LNCAP (cell line): ENCODE measurements around the gene LIMA1.

Source experiments
- TF ChIP-seq, protein P1 (sequence below): fragments of 450-650 bp; IDR thresholded peaks from 2 replicates; pipeline ENCODE4 v1.5.1; 2017; ENCODE audit warnings: mild to moderate bottlenecking

LIMA1 gene

DNA sequence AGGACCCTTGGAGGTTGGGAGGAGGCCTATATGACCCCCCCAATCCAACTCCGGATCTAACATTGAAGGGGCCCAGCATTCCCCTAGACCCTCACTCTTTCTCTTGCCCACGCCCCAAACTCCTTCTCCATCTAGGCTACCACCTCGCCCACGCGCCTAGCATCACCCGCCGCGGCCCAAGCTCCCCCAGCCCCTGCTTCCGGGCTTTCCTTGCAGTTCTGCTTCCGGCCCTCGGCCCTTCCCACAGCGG is 116.6 kb downstream of the LIMA1 start:
- TF ChIP-seq, protein P1, sequence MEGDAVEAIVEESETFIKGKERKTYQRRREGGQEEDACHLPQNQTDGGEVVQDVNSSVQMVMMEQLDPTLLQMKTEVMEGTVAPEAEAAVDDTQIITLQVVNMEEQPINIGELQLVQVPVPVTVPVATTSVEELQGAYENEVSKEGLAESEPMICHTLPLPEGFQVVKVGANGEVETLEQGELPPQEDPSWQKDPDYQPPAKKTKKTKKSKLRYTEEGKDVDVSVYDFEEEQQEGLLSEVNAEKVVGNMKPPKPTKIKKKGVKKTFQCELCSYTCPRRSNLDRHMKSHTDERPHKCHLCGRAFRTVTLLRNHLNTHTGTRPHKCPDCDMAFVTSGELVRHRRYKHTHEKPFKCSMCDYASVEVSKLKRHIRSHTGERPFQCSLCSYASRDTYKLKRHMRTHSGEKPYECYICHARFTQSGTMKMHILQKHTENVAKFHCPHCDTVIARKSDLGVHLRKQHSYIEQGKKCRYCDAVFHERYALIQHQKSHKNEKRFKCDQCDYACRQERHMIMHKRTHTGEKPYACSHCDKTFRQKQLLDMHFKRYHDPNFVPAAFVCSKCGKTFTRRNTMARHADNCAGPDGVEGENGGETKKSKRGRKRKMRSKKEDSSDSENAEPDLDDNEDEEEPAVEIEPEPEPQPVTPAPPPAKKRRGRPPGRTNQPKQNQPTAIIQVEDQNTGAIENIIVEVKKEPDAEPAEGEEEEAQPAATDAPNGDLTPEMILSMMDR: no peak

DNA sequence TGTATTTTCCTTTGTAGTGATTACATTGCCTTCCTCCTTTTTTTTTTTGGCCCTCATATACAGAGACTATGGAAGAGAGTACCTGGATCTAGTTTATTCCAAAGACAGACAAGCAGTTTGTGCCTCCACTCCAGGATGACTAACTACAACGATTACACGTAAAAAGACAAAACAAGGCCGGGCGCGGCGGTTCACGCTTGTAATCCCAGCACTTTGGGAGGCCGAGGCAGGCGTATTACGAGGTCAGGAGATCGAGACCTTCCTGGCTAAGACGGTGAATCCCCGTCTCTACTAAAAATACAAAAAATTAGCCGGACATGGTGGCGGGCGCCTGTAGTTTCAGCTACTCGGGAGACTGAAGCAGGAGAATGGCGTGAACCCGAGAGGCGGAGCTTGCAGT is 118.4 kb downstream of the LIMA1 start:
- TF ChIP-seq, protein P1: no peak

DNA sequence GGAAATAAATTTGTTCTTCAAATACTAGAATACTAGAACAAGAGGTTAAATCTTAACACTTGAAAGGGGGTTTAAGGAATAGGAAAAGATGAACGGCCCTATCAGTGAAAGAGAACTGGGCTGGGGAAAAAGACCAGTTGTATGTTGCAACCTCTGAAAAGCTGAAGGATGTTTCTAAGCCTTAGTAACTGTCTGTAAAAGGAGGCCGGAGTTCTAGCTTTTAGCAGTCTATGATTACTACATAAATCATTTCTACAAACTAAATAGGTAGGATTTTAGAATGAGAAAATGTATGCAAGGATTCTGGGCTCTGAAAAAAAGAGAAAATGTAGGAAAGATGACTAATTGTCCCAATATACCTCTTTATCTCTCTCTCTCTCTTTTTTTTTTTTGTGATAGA is 121.1 kb downstream of the LIMA1 start:
- TF ChIP-seq, protein P1: no peak

DNA sequence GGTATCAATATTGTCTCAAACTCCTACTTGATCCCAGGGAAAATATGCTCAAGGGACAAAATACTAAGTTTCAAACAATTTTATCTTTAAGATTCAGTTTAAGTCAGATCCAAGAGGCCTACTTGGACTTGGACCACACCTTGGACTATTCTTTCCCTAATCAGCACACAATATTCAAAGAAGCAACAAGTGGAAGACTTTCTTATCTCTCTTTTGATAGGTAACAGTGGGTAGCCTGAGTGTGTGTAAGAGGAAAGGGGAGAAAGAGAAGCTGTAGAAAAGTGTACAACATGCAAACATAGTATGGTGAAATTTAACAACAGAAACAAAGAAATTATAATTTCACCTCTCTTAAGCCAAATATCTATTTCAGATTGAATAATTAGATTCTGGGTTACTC is 122.7 kb downstream of the LIMA1 start:
- TF ChIP-seq, protein P1: no peak

DNA sequence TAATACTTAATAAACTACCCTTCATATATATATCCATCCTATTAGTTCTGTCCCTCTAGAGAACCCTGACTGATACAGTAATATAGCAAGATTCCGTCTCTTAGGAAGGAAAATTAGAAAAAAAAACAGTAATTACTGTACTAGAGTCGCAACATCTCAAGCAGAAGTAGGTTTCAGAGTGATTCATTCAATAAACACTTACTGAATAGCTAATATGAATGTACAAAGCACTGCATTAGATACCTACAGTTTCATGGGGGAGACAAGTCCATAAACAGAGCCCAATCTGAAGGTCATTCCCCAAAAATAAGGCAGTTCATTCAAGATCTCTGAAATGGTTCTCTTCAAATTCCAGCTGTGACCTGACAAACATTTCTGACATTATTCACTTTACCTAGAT is 126.1 kb downstream of the LIMA1 start:
- TF ChIP-seq, protein P1: no peak

DNA sequence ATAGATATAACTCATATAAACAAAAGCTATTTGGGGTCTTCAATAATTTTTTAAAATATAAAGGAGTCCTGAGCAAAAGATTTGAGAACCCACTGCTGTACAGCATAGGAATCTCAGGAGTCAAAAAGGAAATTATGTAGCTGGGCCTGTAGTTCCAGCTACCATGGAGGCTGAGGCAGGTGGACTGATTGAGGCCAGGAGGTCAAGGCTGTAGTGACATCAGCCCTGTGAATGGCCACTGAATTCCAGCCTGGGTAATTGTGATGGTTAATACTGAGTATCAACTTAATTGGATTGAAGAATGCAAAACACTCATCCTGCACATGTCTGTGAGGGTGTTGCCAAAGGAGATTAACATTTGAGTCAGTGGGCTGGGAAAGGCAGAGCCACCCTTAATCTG is 126.7 kb downstream of the LIMA1 start:
- TF ChIP-seq, protein P1: no peak

DNA sequence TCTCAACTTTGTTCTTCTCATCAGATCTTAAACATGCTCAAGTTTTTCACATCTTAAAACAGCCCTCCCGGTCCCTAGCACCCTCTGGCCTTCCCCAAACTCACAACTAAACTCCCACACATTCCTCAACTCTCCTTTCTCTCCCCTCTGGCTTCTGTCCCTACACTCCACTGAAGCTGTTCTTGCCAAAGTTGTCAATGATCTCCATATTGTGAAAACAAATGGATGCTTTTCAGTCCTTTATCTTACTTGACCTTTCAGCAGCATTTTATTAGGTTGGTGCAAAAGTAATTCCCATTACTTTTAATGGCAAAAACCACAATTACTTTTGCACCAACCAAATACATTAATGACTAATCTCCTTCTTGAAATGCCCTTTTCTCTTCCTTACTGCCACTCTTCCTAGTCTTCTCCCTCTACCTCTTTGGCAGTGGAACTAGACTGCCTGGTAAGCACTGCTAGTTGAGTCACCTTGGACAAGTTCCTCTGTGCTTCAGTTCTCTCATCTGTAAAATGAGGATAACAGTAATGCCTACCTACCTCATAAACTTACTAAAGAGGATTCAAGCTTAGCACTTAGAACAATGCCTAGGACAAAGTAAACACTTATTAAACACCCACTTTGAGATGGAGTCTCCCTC is 132.2 kb downstream of the LIMA1 start:
- TF ChIP-seq, protein P1: no peak

DNA sequence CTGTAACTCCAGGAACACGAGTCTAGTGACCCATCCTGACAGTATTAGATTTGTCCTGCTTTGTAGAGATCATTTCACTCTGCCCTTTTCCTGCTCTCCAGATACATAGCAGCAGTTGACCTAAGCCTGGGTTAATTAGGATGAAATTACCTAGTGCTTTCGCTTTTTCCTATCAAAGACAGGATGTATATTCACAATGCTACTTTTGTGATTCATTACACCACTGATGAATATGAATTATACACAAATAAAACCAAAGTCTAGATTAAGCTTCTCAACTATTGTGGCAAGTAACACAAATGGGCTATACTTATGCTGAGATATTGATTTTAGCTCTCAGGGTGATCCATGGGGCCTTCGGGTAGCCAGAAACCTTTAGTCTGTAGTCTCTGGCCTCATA is 134.0 kb downstream of the LIMA1 start:
- TF ChIP-seq, protein P1: no peak
